GM12874 (cell line): ENCODE data around the gene MS4A3.

ENCODE experiments used
- CTCF ChIP-seq: IDR thresholded peaks from 2 replicates; pipeline ENCODE4 v1.5.1; 2011; ENCODE audit warnings: low read depth, mild to moderate bottlenecking, control low read depth, low read length, moderate library complexity; ENCODE audit not compliant: insufficient read depth

The MS4A3 gene

DNA sequence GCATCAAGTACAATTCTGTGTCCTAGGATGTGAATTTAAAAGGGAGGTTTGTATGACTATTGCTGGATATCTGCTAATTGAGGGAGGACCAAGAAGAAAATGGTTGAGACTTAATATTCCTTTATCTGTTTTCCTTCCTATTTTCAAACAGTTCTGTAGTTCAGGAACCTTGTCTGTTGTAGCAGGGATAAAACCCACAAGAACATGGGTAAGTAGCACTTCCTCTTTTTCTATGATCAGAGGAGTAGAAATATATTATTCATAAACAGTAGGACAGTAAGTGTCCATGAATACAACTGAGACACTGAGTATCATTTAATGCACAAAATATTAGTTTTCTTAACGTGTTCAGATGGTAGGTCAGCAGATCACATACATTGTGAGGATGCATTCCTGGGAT, 7.6 kb downstream of the MS4A3 start:
- no peak for TF ChIP-seq CTCF

- no peak for TF ChIP-seq CTCF
Measured at GRCh38 chr11:60065801-60066200, 9.3 kb downstream of the MS4A3 start.

DNA sequence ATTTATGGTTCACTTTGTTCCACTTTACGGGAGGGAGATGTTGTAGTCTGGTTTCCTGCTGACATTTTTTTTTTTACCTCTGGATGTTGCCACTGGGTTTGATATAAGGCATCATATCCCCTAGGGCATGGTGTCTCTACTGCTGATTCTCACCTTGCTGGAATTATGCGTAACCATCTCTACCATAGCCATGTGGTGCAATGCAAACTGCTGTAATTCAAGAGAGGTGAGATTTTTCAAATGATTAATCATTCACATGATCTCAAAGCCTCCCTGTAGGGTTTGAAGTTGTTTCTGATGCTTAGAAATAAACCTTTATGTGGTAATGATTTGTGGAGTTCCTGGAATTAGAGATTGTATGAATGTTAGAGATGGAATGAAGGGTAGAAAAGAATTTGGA, 13.0 kb downstream of the MS4A3 start:
- no peak for TF ChIP-seq CTCF

- TF ChIP-seq CTCF, result no peak
Measured at GRCh38 chr11:60077216-60077817, 20.9 kb downstream of the MS4A3 start.

DNA sequence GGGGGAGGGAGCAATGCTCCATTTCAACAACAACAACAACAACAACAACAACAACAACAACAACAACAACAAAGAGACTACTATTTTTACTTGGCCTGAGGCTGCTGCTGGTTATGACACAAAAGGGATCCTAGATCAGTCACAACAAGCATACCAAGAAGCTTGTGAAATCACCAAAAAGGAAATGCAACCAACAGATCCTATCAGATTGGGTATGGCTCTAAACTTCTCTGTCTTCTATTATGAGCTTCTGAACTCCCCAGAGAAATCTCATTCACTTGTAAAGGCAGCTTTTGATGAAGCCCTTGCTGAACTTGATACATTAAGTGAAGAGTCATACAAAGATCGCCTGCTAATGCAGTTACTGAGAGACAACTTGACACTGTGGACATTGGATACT, 21.5 kb downstream of the MS4A3 start:
- no peak for TF ChIP-seq CTCF

GRCh38 chr11:60078745-60079144, 22.3 kb downstream of the MS4A3 start:
- TF ChIP-seq CTCF, result no peak

- no peak for TF ChIP-seq CTCF
Measured at GRCh38 chr11:60080535-60080934, 24.1 kb downstream of the MS4A3 start.
